ENCODE results near the gene DENND5B. TPM values are rescaled to one million over a fixed set of nuclear protein-coding genes. Genes with fewer than 3 reads are reported as not detected.
"Not testable (repeated sequence)": the region's sequence is repeated elsewhere in the genome, so short reads cannot be mapped to it uniquely, and the experiment has no call there.

DENND5B gene
- total RNA-seq, result 12.1 and 19.3 TPM in 2 replicates

DNA sequence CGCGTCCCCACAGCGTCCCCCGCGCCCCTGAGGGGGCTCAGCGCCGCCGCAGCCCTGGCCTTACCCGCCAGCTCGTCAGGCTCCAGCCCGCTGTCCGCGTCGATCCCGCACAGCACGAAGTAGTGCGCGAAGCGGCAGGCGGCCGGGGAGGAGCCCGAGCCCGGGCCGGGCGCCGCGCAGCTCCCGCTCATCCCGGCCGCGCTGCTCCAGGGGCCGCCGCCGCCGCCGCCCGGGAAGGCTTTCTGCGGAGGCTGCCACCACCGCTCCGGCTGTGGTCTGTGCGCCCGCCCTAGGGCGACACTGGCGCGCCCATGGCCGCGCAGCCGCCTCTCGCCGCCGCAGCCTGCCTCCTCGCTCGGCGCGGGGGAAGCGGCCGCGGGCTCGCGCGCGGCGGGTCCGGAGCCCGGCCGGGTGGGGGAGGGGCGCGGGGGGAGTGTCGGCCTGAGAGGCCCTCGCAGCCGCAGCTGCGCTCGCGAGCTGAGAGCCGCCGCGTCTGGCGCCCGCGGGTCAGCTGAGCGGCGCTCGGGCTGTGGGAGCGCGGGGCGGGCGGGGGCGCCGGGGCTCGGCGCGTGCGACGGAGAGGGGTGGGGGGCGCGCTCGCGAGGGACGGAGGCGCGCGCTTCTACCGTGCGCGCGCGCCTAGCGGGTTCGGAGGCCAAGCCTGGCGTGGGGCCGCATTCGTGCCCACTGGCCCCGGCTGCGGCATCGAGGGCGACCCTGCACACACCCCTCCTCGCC lies at the start of gene DENND5B:
TSS of gene DENND5B (minus strand) at position 495 of the 738 bp plus-strand sequence. CDS start at position 191, 304 bp downstream.
- DNase-seq, result peak; percentile 85

GRCh38 chr12:31634620-31635019 lies 43.7 kb upstream of the DENND5B start:
- DNase-seq, result no peak

- no peak for DNase-seq
These were observed 42.5 kb upstream of the DENND5B start for GRCh38 chr12:31633464-31633863.

- DNase-seq, result no peak
These were observed 40.9 kb upstream of the DENND5B start for GRCh38 chr12:31631809-31632208.

- DNase-seq, result no peak
These were observed 40.2 kb upstream of the DENND5B start for GRCh38 chr12:31631023-31631724.

DNA sequence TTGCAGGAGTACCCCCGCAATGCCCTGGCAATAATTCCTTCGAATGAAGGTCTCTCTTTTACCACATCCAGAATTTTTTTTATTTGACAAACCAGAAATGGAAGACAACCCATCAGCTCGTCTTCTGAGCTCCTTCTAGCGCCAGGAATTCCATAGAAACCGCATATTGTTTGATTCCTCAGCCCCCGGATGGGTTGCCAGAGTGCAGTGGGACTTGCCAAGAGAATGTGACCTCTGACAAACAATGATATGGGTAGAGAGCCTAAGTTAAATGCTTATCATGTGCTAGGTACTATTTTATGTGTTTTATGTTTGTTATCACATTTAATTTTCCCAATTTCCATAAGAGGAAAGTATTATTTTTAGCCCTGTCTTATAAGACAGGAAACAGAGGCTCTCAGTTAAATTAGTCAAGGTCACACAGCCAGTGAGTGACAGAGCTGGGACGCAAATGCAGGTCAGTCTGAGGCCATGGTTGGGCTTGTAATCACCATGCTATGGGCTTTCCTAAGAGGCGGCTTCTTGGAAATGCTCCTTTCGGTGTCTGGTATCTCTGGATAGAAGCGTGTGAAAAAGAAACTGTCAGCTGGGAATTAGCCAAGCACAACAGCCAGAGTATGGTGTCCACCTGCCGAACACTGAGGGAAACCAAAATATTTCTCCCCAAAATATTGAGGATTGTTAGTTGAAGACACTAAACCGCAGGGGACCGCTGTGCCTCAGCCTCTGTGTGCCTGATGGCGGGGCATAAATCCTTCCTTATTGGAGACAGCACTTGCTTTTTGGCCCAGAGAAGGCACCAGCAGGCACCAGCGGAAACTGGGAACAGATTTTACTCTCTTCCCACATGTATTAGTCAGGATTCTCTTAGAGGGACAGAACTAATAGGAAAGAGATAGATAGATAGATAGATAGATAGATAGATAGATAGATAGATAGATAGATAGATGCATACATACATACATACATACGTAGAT lies 39.1 kb upstream of the DENND5B start:
- DNase-seq, result peak; percentile 59

GRCh38 chr12:31627456-31628054 lies 36.6 kb upstream of the DENND5B start:
- DNase-seq, result no peak

DNA sequence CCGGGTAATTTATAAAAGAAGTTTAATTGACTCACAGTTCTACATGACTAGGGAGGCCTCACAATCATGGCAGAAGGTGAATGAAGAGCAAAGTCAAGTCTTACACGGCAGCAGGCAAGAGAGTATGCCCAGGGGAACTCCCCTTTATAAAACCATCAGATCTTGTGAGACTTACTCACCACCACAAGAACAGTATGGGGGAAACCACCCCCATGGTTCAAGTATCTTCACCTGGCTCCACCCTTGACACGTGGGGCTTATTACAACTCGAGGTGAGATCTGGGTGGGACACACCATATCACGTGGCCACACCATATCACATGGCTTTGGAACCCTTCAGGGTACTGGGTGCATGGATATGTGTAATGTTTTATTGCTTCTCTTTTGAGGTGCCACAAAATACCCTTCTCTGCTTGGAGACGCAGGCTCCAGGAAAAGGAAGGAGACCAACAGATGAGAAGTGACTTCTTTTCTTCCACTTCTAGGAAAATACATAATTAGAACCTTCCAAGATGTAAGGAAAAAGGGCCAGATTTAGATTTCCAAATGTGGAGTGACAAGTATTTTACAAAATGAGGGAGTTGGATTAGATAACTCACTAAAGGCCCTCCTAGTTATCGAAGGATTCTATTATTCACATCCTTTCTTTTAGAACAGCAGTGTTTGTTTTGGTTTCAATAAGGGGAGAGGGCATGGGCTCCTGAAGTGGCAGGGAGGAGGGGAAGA lies 35.5 kb upstream of the DENND5B start:
- no peak for DNase-seq

GRCh38 chr12:31622038-31622437 lies 31.1 kb upstream of the DENND5B start:
- no peak for DNase-seq

- DNase-seq, result no peak
These were observed 29.4 kb upstream of the DENND5B start for GRCh38 chr12:31620311-31620710.

- no peak for DNase-seq
These were observed 27.5 kb upstream of the DENND5B start for GRCh38 chr12:31618228-31619025.

DNA sequence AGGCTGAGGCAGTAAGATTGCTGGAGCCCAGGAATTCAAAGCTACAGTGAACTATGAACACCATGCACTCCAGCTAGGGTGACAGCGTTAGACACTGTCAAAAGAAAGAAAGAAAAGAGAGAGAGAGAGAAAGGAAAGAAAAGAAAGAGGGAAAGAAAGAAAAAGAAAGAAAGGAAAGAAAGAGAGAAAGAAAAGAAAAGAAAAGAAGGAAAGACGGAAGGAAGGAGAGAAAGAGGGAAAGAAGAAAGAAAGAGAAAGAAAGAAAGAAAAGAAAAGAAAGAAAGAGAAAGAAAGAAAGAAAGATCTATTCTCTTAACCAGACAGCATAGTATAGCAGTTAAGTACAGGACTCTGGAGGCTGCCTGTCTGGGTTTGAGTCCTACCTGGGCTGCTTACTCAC lies 21.9 kb upstream of the DENND5B start:
- DNase-seq, result no peak

DNA sequence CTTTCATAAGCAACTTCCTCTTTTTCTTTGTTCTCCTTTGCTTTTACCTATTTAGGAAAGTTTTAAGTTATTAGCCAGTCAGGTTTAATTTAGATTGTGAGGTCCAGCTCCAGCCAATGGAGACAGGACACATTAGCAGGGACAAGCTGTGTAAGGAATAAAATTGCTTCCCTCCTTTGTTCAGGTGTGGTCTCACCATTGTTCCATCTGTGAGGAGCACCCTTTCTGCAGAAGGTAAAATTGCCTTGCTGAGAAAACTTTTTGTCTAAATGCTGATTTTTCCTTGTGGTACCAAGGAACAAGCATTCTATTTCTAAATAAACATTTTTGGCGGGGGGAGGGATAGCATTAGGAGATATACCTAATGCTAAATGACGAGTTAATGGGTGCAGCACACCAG lies 17.4 kb upstream of the DENND5B start:
- DNase-seq, result not testable (repeated sequence)

- DNase-seq, result no peak
These were observed 14.6 kb upstream of the DENND5B start for GRCh38 chr12:31605531-31605930.

DNA sequence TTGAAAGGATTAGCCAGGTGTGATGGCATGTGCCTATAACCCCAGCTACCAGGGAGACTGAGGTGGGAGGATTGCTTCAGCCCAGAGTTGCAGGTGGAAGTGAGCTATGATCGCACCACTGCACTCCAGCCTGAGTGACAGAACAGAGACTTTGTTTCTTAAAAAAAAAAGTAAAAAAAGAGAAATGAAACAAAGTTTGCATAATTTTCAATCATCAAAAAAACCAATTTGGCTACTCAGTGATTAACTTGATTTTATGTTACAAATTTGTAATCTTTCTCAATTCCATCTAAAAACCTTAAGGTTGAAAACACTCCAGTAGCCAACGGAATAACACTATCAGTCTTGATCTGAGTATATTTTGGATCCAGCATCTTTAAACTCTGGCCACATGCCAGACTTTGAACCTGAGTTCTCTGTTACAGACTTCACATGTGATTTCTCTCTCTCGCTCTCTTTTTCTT lies 12.6 kb upstream of the DENND5B start:
- DNase-seq, result no peak

- peak; percentile 70 for DNase-seq
These were observed 9.8 kb upstream of the DENND5B start for GRCh38 chr12:31600750-31601149.

GRCh38 chr12:31600252-31600651 lies 9.3 kb upstream of the DENND5B start:
- peak; percentile 42 for DNase-seq

DNA sequence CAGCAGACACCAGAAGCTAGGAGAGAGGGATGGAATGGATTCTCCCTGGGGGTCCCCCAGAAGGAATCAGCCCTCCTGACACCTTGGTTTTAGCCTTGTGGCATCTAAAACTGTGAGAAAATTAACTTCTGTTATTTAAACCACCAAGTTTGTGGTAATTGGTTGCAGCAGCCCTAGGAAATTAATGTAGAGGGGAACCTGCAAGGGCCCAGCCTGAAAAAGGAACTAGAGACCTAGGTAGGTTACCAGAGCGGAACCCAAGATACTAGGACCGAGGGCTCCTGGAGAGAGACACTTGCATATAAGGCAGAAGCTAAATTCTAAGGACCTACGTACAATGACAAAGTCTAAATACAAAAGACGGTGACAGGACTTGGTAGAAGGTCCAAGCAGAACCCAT lies 8.1 kb upstream of the DENND5B start:
- DNase-seq, result no peak

DNA sequence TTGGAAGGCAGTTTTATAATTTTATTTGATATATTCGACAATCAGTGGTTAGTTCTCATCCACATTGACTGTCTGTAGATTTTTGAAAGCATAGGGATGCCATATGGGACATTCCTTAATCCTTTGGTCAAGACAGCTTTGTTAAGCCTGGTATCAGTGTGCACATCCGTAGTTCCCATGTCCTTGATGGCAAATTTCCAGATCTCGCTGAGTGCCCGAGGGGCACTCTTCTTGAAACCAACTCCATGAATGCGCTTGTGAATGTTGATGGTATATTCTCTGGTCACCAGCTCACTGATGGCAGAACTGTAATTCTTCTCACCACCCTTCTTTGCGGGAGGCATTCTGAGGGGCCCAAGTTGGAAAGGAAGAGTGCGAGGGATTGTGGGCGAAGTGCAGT lies 6.1 kb upstream of the DENND5B start:
- DNase-seq, result no peak

DNA sequence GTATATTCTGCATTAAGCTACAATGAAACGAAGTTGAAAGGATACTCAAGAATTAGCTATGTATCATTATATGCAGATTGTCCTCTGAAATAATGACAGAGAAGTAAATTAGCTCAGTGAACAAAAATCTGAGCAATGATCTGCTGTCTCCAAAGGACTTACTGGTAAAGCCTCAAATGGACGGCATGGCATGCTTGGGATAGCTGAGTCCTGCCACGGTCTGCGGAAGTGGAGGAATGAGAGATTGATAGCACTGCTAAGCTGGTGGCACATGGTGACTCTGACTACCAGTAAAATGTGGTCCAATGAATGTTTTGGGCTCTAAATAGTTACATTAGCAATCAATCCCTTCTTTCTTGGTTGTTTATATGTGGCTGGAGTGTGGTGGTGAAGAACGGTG lies 3.7 kb upstream of the DENND5B start:
- DNase-seq, result no peak

GRCh38 chr12:31591380-31591901 lies 505 bp upstream of the DENND5B start:
- peak; percentile 43 for DNase-seq

Data from dermis blood vessel endothelial cell (primary cell).